Measurements from ENCODE around the gene C1orf232.

C1orf232 gene

DNA sequence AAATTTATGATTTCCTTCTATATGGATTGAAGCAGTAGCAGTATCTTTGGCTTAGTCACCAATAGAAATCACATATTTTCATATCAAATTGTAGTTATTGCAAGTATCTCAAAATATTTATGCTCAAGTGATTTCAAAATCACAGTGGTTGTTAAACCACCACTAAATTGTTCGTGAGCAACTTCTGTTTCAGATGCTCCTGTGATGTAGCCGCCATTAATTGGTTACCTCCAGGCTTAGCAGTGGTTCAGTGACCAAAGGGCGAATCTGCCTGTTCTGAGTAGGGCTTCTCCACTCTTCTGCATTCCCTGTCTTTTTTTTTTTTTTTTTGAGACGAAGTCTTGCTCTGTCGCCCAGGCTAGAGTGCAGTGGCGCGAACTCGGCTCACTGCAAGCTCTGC, 6.6 kb upstream of the C1orf232 start:
- no peak for DNase-seq

DNA sequence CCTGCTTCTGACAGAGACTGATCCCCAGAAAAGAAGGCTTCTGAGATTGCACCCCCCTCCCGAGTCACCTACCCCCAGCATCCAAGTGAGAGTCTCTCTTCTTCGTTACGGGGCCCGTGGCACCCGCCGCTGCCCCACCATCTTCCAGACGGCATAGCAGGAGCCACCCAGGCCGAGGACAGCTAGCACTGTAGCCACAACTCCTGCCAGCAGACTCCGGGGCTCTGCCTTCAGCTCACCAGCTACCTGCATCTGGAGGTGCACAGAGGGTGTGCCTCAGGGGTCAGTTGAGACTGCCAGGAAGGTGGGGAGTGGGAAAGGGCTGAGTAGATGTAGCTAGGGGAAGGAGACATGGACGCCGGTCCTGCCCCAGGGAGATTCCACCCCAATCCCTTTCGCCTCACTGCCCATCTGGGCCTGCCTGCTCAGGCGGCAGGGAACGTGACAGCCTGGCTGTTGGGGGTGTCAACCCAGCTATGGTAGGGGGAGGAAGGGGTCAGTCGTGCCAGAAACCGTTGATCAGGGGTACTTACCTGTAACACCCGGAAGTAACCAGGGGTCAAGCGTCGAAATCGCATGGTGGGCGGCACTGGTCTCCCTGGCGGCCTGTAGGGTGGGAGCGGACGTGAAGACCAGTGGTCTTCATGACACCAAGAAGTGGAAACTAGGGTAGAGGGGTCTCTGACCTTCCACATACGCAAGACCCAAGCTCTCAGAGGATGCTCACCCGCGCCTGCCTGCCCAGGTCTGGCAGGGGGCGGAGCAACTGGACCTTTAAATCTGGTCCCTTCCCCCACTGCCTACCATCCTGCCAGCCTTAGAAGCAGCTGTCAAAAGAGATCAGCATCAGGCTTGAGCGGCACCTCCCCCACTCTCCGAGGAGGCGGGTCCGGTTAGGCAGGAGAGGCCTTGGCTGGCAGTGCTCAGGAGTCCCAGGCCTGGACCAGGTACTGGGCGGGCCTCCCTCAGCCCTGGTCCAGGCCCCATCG, 2.6 kb upstream of the C1orf232 start, which contains the start of gene ZNF593OS:
Gene ZNF593OS, minus strand, starts transcription at position 749 of the 989 bp plus-strand sequence. Its CDS starts 171 bp downstream, at position 578.
- DNase-seq = no peak

GRCh38 chr1:26170472-26170821, 1.7 kb upstream of the C1orf232 start:
- DNase-seq = no peak

GRCh38 chr1:26169669-26170471, 1.1 kb upstream of the C1orf232 start, which contains the start of gene ZNF593:
Gene ZNF593 (plus strand): TSS chr1:26169908. CDS start chr1:26169984, 76 bp downstream.
- DNase-seq = peak; percentile 73

DNA sequence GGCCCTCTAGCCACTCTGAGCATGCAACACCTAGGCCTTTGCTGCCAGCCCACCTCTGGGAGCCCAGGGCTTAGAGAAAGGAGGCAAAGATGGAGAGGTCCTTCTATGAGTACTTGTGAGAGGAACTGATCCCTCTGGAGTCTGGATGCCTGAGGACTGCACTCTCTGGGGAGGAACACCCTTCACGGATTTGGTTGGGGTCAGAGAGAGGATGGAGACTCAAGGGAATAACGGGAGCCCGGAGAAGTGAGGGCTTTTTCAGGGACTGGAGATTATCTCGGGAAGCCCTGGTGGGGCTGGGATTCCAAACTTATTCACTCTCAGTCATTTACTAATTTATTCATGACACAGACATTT, 413 bp upstream of the C1orf232 start:
- DNase-seq = no peak

- DNase-seq = no peak
These were observed 2.0 kb downstream of the C1orf232 start for GRCh38 chr1:26166719-26167281.

DNA sequence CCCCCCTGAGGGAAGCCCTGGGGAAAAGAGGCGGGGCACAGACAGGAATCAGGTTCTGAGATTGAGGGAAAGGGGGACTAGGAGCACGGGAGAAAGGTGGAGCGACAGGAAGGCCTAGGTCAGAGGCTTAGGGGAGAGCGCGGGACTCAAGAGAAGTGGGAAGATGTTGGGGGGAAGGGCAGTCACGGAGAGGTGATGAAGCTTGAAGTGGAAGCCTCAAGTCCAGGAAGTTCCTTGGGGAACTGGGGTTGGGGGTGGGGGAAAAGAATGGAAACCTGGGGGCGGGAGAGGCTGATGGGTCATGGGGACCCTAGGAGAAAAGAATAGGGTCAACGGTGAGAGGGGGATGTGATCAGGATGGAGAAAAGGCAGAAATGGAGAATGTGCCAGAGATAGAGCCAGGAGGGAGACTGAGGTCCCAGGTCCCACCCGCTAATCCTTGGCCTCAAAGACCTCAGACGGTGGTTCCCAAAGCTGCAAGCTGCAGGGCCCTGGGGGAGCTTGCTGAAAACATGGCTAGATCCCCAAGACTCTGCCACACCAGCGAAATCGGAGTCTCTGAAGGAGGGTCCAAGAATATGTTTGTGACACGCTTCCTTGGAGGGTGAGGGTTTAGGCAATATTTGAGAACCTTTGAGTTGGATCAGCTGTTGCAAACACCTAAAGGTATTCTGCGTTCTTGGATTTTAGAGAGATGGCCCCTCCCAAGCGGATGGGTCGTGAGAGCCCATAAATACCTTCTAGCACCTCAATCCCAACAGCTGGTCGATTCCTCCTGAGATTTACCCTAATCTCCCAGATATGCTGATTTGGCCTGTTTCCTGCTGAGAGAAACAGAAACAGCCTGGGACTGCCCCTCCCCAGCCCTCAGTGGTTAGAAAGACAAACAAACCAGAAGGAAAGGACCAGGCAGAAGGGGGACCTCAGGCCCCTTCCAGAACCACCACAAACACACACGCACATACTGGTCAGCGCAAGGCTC, 3.6 kb downstream of the C1orf232 start:
- no peak for DNase-seq

DNA sequence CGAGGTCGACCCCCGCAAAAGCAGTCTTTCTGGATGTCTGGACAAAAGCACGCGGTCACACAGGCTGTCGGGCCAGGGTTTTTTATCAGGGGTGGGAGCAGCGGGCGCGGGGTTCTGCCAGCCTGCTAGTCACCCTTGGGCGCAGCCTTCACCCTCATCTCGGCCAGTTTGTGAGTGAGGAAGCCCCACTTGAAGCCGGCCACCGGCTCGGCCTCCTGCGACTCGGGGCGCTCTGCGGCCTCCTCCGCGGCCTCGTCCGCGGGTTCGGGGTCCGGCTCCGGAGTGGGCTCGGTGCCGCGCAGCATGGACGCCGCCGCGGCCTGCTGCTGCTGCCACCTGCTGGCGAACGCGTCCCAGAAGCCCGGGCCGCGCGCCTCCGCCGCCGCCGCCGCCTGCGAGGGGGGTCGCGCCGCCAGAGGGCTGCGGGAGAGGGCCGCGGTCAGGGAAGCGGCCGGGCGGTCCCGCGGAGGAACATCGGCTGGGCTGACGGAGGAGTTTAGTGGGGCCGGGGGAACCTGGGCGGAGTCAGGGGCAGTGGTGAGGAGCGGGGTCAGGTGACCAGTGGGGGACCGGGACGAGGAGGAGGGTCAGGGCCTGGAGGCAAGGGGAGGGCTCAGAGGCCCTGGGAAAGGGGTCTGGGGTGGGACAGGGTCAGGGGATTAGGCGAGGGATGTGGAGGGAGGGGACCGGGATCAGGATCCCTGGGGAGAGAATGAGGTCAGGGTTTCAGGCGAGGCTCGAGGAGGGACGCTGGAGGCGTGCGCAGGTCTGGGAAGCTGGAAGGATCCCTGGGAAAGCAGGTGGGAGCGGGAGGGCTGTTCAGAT, 4.5 kb downstream of the C1orf232 start:
- no peak for DNase-seq

DNA sequence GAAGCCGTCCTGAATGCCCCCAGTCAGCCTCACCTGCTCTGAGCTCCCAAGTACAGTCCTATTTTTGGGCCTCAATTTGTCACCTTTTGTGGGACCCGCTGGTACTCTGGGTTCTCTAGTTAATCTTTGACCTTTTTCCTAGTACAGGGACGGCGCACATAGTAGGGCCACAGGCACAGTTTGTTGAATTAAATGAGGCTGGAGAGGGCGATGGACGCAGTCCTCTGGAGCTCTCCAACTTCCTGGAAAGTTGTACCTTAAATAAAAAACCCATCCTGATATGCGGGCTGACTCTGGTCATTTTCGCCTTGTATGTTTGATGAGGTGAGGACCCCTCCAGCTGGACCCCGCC, 5.1 kb downstream of the C1orf232 start:
- DNase-seq = no peak

- no peak for DNase-seq
These were observed 6.5 kb downstream of the C1orf232 start for GRCh38 chr1:26162220-26162709.

DNA sequence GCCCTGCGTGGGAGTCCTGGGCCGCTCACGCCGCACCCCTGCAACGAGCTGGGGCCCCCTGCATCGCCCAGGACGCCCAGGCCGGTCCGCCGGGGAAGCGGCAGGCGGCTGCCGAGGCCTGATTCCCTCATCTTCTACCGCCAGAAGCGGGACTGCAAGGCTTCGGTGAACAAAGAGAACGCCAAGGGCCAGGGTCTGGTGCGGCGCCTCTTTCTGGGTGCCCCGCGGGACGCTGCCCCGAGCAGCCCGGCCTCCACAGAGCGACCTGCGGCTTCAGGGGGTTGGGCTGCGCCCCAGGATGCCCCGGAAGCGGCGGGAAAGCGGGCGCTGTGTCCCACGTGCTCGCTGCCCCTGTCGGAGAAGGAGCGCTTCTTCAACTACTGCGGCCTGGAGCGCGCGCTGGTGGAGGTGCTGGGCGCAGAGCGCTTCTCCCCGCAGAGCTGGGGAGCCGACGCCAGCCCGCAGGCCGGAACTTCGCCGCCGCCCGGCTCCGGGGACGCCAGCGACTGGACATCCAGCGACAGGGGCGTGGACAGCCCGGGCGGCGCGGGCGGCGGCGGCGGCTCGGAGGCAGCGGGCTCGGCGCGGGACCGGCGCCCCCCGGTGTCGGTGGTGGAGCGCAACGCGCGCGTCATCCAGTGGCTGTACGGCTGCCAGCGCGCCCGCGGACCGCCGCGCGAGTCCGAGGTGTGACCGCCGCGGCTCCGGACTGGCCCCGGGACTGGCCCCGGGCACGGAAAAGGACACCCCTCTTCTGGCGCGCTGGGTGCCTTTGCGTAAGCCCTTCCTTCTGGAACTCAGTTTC, 7.1 kb downstream of the C1orf232 start:
- DNase-seq = peak; percentile 73

DNA sequence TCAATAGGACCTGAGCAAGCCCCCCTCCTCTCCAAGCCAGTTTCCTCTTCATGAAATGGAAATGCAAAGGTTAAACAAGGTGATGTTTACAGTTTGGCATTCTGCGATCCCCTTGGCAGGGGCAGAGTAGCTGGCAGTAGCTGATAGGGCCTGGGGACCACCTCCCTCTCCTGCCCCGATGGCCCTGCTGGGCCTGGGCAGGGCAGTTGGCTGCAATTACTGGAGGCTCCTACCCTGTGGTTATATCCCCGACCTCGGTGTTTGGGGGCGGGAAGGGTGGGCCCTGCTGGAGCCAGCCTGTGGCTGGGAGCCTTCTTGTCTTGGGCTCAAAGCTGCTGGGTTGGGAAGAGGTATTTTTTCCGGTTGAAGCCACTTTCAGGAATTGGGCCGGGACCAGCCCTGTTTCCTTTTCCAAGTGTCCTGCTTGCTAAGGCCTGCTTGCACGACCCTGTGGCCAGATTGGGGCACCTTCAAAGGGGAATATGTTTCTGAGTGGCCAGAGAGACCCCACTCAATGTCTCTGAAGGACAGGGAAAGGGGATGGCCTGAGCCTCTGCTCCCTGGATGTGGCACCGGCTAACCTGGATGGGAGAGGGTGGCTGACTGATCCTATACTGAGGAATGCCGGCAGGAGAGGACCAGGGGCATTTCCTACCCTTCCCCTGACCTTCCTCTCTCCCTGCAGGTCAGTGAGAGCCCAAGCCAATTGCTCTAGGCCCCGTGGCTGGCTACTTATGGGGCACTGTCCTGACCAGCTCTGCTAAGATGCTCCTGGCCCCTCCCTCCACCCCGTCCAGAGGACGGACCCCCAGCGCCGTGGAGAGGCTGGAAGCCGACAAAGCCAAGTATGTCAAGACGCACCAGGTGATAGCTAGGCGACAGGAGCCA, 8.0 kb downstream of the C1orf232 start:
- DNase-seq = peak; percentile 30

DNA sequence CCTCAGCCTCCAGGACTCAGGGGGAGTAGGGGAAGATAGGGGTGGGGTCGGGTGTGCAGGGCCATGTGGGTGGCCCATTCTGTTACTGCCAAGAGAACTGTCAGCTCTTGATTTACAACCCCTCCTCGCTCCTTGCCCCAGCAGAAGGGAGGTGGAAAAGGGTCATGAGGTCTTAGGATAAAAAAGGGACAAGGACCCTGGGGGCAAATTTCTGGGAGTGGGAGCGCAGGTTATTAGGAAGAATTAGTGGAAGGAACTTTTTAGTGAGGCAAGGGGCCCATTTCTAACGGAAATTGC, 9.1 kb downstream of the C1orf232 start:
- no peak for DNase-seq

DNA sequence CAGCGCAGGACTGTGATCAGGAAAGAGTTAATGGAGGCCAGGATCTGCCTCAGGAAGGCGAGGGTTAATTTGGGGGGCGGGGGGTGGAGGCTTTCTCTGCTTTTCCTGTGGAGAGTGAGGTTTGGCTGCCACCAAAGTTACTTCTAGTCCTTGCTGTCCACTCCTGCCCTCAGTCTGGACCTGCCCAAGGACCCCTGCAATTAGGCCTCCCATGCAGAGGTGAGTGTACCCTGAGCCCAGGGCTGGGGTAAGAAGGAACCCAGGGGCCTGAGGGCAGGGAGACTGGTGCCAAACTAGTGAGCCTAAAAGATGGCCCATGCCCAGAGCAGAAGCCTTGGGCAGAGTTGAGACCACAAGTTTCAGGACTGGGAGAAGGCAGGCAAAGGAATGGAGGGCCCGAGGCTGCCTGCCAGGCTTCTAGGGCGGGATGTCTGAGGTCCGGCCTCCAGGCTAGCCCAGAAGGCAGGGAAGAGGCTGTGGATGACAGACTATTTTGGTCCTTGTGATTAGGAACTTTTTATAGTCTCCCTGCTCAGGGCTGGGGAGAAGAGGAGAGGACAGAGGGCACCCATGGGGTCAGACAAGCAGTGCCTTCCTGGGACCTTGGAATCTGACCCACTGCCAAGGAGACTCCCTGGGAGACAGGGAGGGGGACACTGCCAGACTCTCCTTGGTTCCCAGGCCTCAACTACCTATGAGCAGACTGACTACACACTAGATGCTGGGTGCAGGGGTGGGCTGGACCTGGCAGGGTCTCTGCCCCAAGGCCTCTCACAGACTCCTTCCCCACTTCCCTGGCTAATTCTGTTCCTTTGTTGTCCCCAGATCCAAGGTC, 9.6 kb downstream of the C1orf232 start, which contains the start of gene FAM110D:
Gene FAM110D, plus strand, starts transcription at position 172 of the 835 bp plus-strand sequence. CDS start 2,213 bp downstream, outside the sequence.
- DNase-seq = no peak

- no peak for DNase-seq
These were observed 10.4 kb downstream of the C1orf232 start for GRCh38 chr1:26158271-26158907.

DNA sequence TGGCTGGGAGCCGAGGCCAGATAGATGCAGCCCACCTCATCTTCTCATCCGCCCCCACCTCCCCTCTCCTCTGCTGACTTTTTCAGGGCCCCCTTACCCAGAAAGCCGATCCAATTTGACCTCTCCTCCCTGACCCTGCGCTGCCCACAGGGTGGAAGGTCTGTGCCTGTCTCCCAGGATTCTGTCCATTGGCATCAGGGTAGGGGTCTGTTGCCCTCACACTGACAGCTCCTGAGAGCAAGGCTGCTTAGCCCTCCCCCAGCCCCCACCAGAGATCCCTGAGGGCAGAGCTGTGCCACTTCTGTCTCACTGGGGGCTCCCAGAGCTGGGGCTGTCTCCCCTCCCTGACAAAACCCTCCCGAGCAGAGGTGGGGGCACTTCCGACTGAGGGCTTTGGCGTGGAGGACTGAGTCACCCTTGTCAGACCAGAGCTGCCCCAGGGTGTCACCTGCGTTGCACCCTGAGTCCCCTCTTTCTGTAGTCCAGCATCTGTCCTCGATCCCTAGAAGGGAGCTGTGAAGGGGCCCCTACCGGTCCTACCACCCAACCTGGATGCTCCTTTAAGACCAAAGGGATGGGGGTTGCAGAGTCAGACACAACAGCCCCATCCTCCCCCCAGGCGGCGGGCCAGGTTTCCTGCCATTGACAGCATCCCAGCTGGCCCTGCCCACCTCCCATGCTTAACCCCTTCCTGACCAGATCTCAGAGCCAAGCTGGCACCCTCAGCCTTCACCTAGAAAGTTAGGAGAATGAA, 12.3 kb downstream of the C1orf232 start:
- DNase-seq = no peak

Measured in NCI-H2227 treated with DMSO at 0.1 percent for 48 hours (cell line).